Adrenal gland (tissue), 5 donors: ENCODE measurements around the gene MARVELD2.
"Not testable (repeated sequence)": the region's sequence is repeated elsewhere in the genome, so short reads cannot be mapped to it uniquely, and the experiment has no call there.

ENCODE experiments used
- POLR2A ChIP-seq, 2 donors: fragments of 450-650 bp; IDR thresholded peaks; one replicate each; pipeline ENCODE4 v1.6.1; 2017; ENCODE audit warnings: antibody characterized with exemption in 2 of 2, mild to moderate bottlenecking in 2 of 2, moderate library complexity in 1 of 2
- TF ChIP-seq, protein P1 (sequence below), 6 experiments: fragments of 450-650 bp in 4 of 6; fragments of 200-600 bp in 2 of 6; sonication (generic) in 1 of 6; IDR thresholded peaks; 1 replicate in 5 of 6; 2 replicates in 1 of 6; pipeline versions ENCODE4 v1.5.1 to v1.8.0; 2016 to 2021; ENCODE audit warnings: antibody characterized with exemption in 6 of 6, mild to moderate bottlenecking in 2 of 6, moderate library complexity in 1 of 6
- donor health status: DM: no; HTN: no; CAD: no.

DNA sequence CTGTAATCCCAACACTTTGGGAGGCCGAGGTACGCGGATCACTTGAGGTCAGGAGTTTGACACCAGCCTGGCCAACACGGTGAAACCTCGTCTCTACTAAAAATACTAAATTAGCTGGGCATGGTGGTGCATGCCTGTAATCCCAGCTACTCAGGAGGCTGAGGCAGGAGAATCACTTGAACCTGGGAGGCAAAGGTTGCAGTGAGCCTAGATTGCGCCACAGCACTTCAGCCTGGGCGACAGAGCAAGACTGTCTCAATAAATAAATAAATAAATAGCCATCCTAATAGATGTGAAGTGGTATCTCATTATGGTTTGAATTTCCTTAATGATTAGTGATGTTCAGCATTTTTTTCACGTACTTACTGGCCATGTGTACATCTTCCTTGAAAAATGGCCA lies 35.6 kb downstream of the MARVELD2 start:
- TF ChIP-seq, protein P1, sequence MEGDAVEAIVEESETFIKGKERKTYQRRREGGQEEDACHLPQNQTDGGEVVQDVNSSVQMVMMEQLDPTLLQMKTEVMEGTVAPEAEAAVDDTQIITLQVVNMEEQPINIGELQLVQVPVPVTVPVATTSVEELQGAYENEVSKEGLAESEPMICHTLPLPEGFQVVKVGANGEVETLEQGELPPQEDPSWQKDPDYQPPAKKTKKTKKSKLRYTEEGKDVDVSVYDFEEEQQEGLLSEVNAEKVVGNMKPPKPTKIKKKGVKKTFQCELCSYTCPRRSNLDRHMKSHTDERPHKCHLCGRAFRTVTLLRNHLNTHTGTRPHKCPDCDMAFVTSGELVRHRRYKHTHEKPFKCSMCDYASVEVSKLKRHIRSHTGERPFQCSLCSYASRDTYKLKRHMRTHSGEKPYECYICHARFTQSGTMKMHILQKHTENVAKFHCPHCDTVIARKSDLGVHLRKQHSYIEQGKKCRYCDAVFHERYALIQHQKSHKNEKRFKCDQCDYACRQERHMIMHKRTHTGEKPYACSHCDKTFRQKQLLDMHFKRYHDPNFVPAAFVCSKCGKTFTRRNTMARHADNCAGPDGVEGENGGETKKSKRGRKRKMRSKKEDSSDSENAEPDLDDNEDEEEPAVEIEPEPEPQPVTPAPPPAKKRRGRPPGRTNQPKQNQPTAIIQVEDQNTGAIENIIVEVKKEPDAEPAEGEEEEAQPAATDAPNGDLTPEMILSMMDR (IDR thresholded peaks at IDR 0.05): not testable (repeated sequence)
- TF ChIP-seq POLR2A (IDR thresholded peaks at IDR 0.05): not testable (repeated sequence)
